DMS53 (cell line): Measurements from ENCODE around the gene SPANXN2.
"Not testable (repeated sequence)": the region's sequence is repeated elsewhere in the genome, so short reads cannot be mapped to it uniquely, and the experiment has no call there.

ENCODE experiments used
- DNase-seq: peaks from one replicate; lab custom pipeline; 2025; lab: John Stamatoyannopoulos, UW

Gene SPANXN2

GRCh38 chrX:143720652-143721051 lies at the start of gene SPANXN2:
TSS of gene SPANXN2 (minus strand) at chrX:143720752. CDS start at chrX:143720668, 84 bp downstream.
- DNase-seq, result not testable (repeated sequence)

- peak; percentile 6 for DNase-seq
Observed at GRCh38 chrX:143768976-143769375, 48.4 kb upstream of the SPANXN2 start.

- not testable (repeated sequence) for DNase-seq
Observed at GRCh38 chrX:143767789-143768188, 47.2 kb upstream of the SPANXN2 start.

- DNase-seq, result no peak
Observed at GRCh38 chrX:143757887-143758286, 37.3 kb upstream of the SPANXN2 start.

GRCh38 chrX:143757375-143757774 lies 36.8 kb upstream of the SPANXN2 start:
- no peak for DNase-seq

- DNase-seq, result peak; percentile 54
Observed at GRCh38 chrX:143754183-143754582, 33.6 kb upstream of the SPANXN2 start.

- no peak for DNase-seq
Observed at GRCh38 chrX:143733866-143734265, 13.3 kb upstream of the SPANXN2 start.

GRCh38 chrX:143726296-143726695 lies 5.7 kb upstream of the SPANXN2 start:
- no peak for DNase-seq

- DNase-seq, result peak; percentile 2
Observed at GRCh38 chrX:143701460-143701859, 19.1 kb downstream of the SPANXN2 start.

GRCh38 chrX:143694885-143695284 lies 25.7 kb downstream of the SPANXN2 start:
- no peak for DNase-seq

- DNase-seq, result peak; percentile 34
Observed at GRCh38 chrX:143683486-143683885, 37.1 kb downstream of the SPANXN2 start.

- no peak for DNase-seq
Observed at GRCh38 chrX:143674926-143675325, 45.6 kb downstream of the SPANXN2 start.

DNA sequence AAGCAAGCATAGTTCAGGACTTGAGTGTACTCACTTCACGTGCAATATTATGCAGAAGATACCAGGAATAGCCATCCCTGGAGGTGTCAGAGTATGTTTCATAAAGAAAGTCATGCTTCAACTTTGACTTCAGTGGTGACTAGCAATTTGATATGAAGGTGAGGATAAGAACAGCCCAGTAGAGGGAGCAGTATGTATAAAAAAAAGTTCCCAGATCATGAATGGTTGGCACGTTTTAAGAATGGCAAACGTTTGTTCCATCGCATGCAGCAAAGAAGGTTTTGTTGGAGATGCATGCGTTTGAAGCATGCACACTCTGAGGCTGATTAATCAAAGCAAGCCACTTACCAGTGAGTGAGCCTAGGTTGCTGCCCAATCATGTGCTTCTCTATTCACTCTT lies 51.2 kb downstream of the SPANXN2 start:
- DNase-seq, result peak; percentile 69

GRCh38 chrX:143664302-143664701 lies 56.2 kb downstream of the SPANXN2 start:
- DNase-seq, result peak; percentile 60

GRCh38 chrX:143663755-143664154 lies 56.8 kb downstream of the SPANXN2 start:
- DNase-seq, result peak; percentile 3
